Measurements from ENCODE around the gene B3GNT3.
"Not testable (repeated sequence)": the region's sequence is repeated elsewhere in the genome, so short reads cannot be mapped to it uniquely, and the experiment has no call there.

B3GNT3 gene

GRCh38 chr19:17767559-17767958, 27.4 kb upstream of the B3GNT3 start:
- DNase-seq: peak; percentile 30

GRCh38 chr19:17770613-17771012, 24.3 kb upstream of the B3GNT3 start:
- DNase-seq: no peak

- no peak for DNase-seq
Observed at GRCh38 chr19:17772172-17772571, 22.8 kb upstream of the B3GNT3 start.

GRCh38 chr19:17775245-17775927, 19.6 kb upstream of the B3GNT3 start:
- no peak for DNase-seq

GRCh38 chr19:17775991-17776803, 18.7 kb upstream of the B3GNT3 start:
- DNase-seq: no peak

- not testable (repeated sequence) for DNase-seq
Observed at GRCh38 chr19:17777840-17778239, 17.1 kb upstream of the B3GNT3 start.

- no peak for DNase-seq
Observed at GRCh38 chr19:17778251-17778967, 16.5 kb upstream of the B3GNT3 start.

GRCh38 chr19:17778968-17779929, 15.7 kb upstream of the B3GNT3 start:
- no peak for DNase-seq

GRCh38 chr19:17780781-17781180, 14.2 kb upstream of the B3GNT3 start:
- DNase-seq: no peak

- not testable (repeated sequence) for DNase-seq
Observed at GRCh38 chr19:17783721-17784120, 11.2 kb upstream of the B3GNT3 start.

GRCh38 chr19:17784201-17785008, 10.5 kb upstream of the B3GNT3 start:
- peak; percentile 60 for DNase-seq

GRCh38 chr19:17787274-17787913, 7.5 kb upstream of the B3GNT3 start:
- no peak for DNase-seq

GRCh38 chr19:17788632-17789031, 6.3 kb upstream of the B3GNT3 start:
- no peak for DNase-seq

- DNase-seq: no peak
Observed at GRCh38 chr19:17790059-17790780, 4.7 kb upstream of the B3GNT3 start.

- DNase-seq: no peak
Observed at GRCh38 chr19:17794412-17794730, 567 bp upstream of the B3GNT3 start.

GRCh38 chr19:17795495-17795856, 538 bp downstream of the B3GNT3 start:
- no peak for DNase-seq

- no peak for DNase-seq
Observed at GRCh38 chr19:17796013-17796837, 1.3 kb downstream of the B3GNT3 start.

- DNase-seq: no peak
Observed at GRCh38 chr19:17796838-17797423, 2.0 kb downstream of the B3GNT3 start.

Measured in NCI-H1694 (cell line).